ENCODE results near the gene CFAP100.

DNA sequence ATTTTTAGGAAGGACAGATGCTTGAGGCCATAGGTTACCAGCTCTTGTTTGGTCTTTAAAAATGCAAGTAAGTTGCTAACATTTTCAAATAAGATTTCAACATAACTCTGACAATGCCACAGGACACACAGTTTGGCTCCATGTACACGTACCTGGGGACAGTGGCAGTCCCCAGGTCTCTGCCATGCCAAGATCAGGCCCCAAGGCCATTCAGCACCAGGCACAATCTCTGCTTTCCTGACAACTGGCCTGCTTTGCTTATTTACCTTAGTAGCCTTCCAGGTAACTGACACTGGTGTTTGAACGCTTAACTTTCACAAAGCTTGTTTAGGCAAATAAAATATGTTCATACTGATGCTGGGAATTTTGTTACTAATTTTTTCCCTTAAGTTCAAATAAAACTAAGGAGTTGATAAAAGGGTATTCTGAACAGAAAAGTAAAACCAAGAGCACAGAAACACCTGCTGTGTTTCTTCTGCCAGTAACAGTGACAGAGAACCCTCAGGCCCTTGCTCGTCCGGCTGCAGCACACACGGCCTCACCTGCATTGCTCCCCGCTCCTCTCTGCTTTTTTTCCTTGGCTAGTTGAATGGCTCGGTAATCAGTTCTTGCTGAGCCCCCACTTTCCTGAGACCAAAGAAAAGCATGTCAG lies 64.5 kb downstream of the CFAP100 start:
- TF ChIP-seq, protein P1, sequence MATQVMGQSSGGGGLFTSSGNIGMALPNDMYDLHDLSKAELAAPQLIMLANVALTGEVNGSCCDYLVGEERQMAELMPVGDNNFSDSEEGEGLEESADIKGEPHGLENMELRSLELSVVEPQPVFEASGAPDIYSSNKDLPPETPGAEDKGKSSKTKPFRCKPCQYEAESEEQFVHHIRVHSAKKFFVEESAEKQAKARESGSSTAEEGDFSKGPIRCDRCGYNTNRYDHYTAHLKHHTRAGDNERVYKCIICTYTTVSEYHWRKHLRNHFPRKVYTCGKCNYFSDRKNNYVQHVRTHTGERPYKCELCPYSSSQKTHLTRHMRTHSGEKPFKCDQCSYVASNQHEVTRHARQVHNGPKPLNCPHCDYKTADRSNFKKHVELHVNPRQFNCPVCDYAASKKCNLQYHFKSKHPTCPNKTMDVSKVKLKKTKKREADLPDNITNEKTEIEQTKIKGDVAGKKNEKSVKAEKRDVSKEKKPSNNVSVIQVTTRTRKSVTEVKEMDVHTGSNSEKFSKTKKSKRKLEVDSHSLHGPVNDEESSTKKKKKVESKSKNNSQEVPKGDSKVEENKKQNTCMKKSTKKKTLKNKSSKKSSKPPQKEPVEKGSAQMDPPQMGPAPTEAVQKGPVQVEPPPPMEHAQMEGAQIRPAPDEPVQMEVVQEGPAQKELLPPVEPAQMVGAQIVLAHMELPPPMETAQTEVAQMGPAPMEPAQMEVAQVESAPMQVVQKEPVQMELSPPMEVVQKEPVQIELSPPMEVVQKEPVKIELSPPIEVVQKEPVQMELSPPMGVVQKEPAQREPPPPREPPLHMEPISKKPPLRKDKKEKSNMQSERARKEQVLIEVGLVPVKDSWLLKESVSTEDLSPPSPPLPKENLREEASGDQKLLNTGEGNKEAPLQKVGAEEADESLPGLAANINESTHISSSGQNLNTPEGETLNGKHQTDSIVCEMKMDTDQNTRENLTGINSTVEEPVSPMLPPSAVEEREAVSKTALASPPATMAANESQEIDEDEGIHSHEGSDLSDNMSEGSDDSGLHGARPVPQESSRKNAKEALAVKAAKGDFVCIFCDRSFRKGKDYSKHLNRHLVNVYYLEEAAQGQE (IDR thresholded peaks at IDR 0.05; ENCODE audit: insufficient read depth in 1 of 2, low read depth in 2 of 2, low read length in 2 of 2), result no peak
- TF ChIP-seq SIN3A (IDR thresholded peaks at IDR 0.05; ENCODE audit: borderline replicate concordance, insufficient read depth, low read length) (no peak), TAF1 (IDR thresholded peaks at IDR 0.05; ENCODE audit: borderline replicate concordance, insufficient read depth, low read length) (no peak)
